SH-SY5Y (cell line): ENCODE measurements around the gene PKD1L1.

ENCODE experiments used
- GATA2 ChIP-seq: IDR thresholded peaks from 2 replicates; pipeline ENCODE4 v1.6.1; 2011; ENCODE audit warnings: mild to moderate bottlenecking, low read depth, low read length
- GATA3 ChIP-seq: IDR thresholded peaks from 2 replicates; pipeline ENCODE4 v1.6.1; 2011; ENCODE audit warnings: low read depth, mild to moderate bottlenecking, low read length, moderate library complexity

DNA sequence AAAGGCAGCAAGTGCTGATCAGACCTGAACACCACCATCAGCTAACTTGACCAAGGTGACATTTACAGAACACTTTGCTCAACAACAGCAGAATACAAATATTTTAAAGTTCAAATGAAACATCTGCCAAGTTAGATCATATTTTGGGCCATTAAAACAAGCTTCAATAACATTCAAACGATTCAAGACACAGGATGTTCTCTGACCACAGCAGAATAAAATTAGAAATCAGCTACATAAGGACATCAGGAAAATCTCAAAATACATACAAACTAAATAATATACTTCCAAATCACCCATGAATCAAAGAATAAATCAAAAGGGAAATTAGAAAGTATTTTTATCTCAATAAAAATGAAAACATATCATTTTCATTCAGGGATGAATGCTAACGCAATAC is 173.0 kb downstream of the PKD1L1 start:
- no peak for TF ChIP-seq GATA2
- no peak for TF ChIP-seq GATA3
